Brain microvascular endothelial cell (primary cell): Measurements from ENCODE around the gene ATP6V0D1.

Experiments
- DNase-seq: peaks from one replicate; pipeline ENCODE4 v3.0.0-alpha.2; 2020
- H3K27ac ChIP-seq: fragments of 250-450 bp; sonication (Bioruptor Pico); 2 replicates; pipeline ENCODE4 v1.5.1; 2020; ENCODE audit warnings: mild to moderate bottlenecking, moderate library complexity
- H3K27me3 ChIP-seq: fragments of 250-450 bp; sonication (Bioruptor Pico); replicated peaks from 2 replicates; pipeline ENCODE4 v1.5.1; 2020; ENCODE audit warnings: mild to moderate bottlenecking
- H3K36me3 ChIP-seq: fragments of 250-450 bp; sonication (Bioruptor Pico); replicated peaks from 2 replicates; pipeline ENCODE4 v1.5.1; 2020; ENCODE audit warnings: mild to moderate bottlenecking
- H3K4me3 ChIP-seq: 2 replicates; pipeline ENCODE4 v1.5.1; 2011; ENCODE audit warnings: low read depth, mild to moderate bottlenecking, control low read depth, low read length, moderate library complexity
- CTCF ChIP-seq: IDR thresholded peaks from 2 replicates; pipeline ENCODE4 v1.5.1; 2011; ENCODE audit warnings: low read depth, mild to moderate bottlenecking, moderate library complexity, low read length, control low read depth, inconsistent platforms; ENCODE audit errors: missing control alignments
- in situ Hi-C: cut with HindIII; loops from 2 replicates; pipeline ENCODE4 v1.10.0; 2017; ENCODE audit warnings: low sequenced_read_pairs, low pct_ligation_motif_present

ATP6V0D1 gene

GRCh38 chr16:67449739-67450138 lies 31.2 kb downstream of the ATP6V0D1 start:
- H3K27ac ChIP-seq: no peak overlapping the region

GRCh38 chr16:67449336-67449735 lies 31.6 kb downstream of the ATP6V0D1 start:
- H3K27ac ChIP-seq: no peak overlapping the region

More at GRCh38 chr16:67449739-67450138, 31.2 kb downstream of the ATP6V0D1 start:
- no peak for TF ChIP-seq CTCF
- Histone ChIP-seq H3K4me3 (no peak overlapping the region), H3K27me3 (no peaks in the 10 kb centered on the region), H3K36me3 (peaks cover 7% of the 10 kb centered on the region)
- in situ Hi-C loops: no loop called here
- DNase-seq: no peak

GRCh38 chr16:67448580-67448979 lies 32.4 kb downstream of the ATP6V0D1 start:
- Histone ChIP-seq H3K27ac (no peak overlapping the region), H3K4me3 (no peak overlapping the region), H3K27me3 (no peaks in the 10 kb centered on the region), H3K36me3 (peaks cover 7% of the 10 kb centered on the region)
- no peak for TF ChIP-seq CTCF
- in situ Hi-C loops: no loop called here
- DNase-seq: no peak

More at GRCh38 chr16:67449336-67449735, 31.6 kb downstream of the ATP6V0D1 start:
- H3K36me3 ChIP-seq: peaks cover 7% of the 10 kb centered on the region
- H3K27me3 ChIP-seq: no peaks in the 10 kb centered on the region
- DNase-seq: no peak
- H3K4me3 ChIP-seq: no peak overlapping the region
- in situ Hi-C loops: no loop called here
- no peak for TF ChIP-seq CTCF

GRCh38 chr16:67447508-67448076 lies 33.4 kb downstream of the ATP6V0D1 start:
- no peak for DNase-seq
- in situ Hi-C loops: no loop called here
- Histone ChIP-seq H3K27ac (no peak overlapping the region), H3K36me3 (peaks cover 10% of the 10 kb centered on the region), H3K27me3 (no peaks in the 10 kb centered on the region), H3K4me3 (no peak overlapping the region)
- TF ChIP-seq CTCF: peak; percentile 64

GRCh38 chr16:67446968-67447507 lies 33.9 kb downstream of the ATP6V0D1 start:
- Histone ChIP-seq H3K27ac (no peak overlapping the region), H3K4me3 (no peak overlapping the region), H3K27me3 (no peaks in the 10 kb centered on the region), H3K36me3 (peaks cover 13% of the 10 kb centered on the region)
- no peak for TF ChIP-seq CTCF
- DNase-seq: no peak
- in situ Hi-C loops: no loop called here
